ENCODE results near the gene PPP1R2C. TPM values are rescaled to one million over a fixed set of nuclear protein-coding genes. Genes with fewer than 3 reads are reported as not detected.
A peak's percentile ranks its signal among the peaks of the same experiment; 100 is the strongest.

The PPP1R2C gene
- total RNA-seq, 2 experiments from 2014 or later = not detected

DNA sequence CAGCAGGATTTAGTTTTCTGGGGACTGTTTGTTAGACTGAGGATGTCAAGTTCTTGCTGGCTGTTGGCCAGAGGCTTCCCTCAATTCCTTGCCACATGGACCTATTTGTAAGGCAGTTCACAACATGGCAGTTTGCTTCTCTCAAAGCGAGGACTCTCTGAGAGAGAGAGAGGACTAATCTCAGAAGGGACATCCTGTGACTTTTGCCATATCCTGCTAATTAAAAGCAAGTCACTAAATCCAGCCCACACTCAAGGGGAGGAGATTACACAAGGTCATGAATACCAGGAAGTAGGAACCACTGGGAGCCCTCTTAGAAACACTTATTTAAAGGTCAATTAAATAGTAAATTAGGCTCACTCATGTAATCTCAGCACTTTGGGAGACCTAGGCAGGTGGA lies 38.2 kb downstream of the PPP1R2C start:
- Histone ChIP-seq H3K4me1 (ENCODE audit: insufficient read depth, low read length, poor library complexity, severe bottlenecking) (peaks cover 12% of the 10 kb centered on the region), H3K4me3 (ENCODE audit: low read depth, low read length, poor library complexity, severe bottlenecking) (no peak overlapping the region), H3K36me3 (ENCODE audit: insufficient read depth, low read length) (no peaks in the 10 kb centered on the region), H3K4me2 (ENCODE audit: low read length) (peak overlapping the region; percentile 41), H3K79me2 (ENCODE audit: insufficient read depth, low read depth, low read length) (no peaks in the 10 kb centered on the region), H3K9me2 (ENCODE audit: insufficient read depth, low read length) (no peaks in the 10 kb centered on the region), H3K27ac (ENCODE audit: low read depth, low read length, poor library complexity, severe bottlenecking) (no peak overlapping the region), H4K20me1 (ENCODE audit: insufficient read depth, low read length) (no peaks in the 10 kb centered on the region), H2AFZ (ENCODE audit: low read length) (peak overlapping the region; percentile 95), H3K9me3 (ENCODE audit: low read length) (no peaks in the 10 kb centered on the region; the same call in 1 of the 2 replicates)
- no TSS peak for BruUV-seq (replicated peaks)
- intact Hi-C loops (cut with micrococcal nuclease; ENCODE audit: unreplicated experiment) = no loop called here
- peak; percentile 35 for DNase-seq (ENCODE audit: low spot score)
- no peak for TF ChIP-seq EZH2phosphoT487 (IDR thresholded peaks at IDR 0.05; ENCODE audit: borderline replicate concordance, low read depth, low read length)
- ChIA-PET CTCF (ENCODE audit: unreplicated experiment) (no interaction called here), POLR2A (interaction anchor here (1.0 to 1.4 kb wide), 2 partner anchors 9 to 33 kb away, joined by 4 to 5 read pairs; no protein-coding TSS in a partner anchor)

DNA sequence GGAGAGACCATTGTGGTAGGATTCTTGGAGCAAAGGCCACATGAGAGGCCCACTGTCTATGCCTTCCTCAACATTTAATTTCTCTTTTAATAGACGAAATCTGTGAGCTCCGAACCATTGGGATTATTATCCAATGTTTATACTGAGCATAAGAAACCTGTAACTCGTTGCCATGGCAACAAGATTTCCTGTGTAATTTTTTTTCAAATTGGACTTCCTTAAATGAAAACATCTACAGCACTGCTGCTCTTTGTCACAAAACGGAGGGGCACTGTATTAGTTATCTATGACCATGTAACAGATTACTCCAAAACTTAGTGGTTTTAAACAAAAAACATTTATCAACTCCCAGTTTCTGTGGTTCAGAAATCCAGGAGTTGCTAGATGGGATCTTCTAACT lies 38.7 kb downstream of the PPP1R2C start:
- Histone ChIP-seq H3K27ac (ENCODE audit: low read depth, low read length, poor library complexity, severe bottlenecking) (no peak overlapping the region), H3K4me2 (ENCODE audit: low read length) (peak overlapping the region; percentile 41), H3K4me3 (ENCODE audit: low read depth, low read length, poor library complexity, severe bottlenecking) (no peak overlapping the region), H2AFZ (ENCODE audit: low read length) (peak overlapping the region; percentile 95), H3K9me3 (ENCODE audit: low read length) (no peaks in the 10 kb centered on the region; the same call in 1 of the 2 replicates), H3K79me2 (ENCODE audit: insufficient read depth, low read depth, low read length) (no peaks in the 10 kb centered on the region), H4K20me1 (ENCODE audit: insufficient read depth, low read length) (no peaks in the 10 kb centered on the region), H3K9me2 (ENCODE audit: insufficient read depth, low read length) (no peaks in the 10 kb centered on the region), H3K36me3 (ENCODE audit: insufficient read depth, low read length) (no peaks in the 10 kb centered on the region), H3K4me1 (ENCODE audit: insufficient read depth, low read length, poor library complexity, severe bottlenecking) (peaks cover 12% of the 10 kb centered on the region)
- no peak for TF ChIP-seq EZH2phosphoT487 (IDR thresholded peaks at IDR 0.05; ENCODE audit: borderline replicate concordance, low read depth, low read length)
- TF ChIP-seq, protein P1, sequence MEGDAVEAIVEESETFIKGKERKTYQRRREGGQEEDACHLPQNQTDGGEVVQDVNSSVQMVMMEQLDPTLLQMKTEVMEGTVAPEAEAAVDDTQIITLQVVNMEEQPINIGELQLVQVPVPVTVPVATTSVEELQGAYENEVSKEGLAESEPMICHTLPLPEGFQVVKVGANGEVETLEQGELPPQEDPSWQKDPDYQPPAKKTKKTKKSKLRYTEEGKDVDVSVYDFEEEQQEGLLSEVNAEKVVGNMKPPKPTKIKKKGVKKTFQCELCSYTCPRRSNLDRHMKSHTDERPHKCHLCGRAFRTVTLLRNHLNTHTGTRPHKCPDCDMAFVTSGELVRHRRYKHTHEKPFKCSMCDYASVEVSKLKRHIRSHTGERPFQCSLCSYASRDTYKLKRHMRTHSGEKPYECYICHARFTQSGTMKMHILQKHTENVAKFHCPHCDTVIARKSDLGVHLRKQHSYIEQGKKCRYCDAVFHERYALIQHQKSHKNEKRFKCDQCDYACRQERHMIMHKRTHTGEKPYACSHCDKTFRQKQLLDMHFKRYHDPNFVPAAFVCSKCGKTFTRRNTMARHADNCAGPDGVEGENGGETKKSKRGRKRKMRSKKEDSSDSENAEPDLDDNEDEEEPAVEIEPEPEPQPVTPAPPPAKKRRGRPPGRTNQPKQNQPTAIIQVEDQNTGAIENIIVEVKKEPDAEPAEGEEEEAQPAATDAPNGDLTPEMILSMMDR (conservative IDR thresholded peaks at IDR 0.05; ENCODE audit: low read length) = no peak
- DNase-seq (ENCODE audit: low spot score) = peak; percentile 61
- intact Hi-C loops (cut with micrococcal nuclease; ENCODE audit: unreplicated experiment) = no loop called here
- POLR2A ChIA-PET = interaction anchor here (1.0 to 1.4 kb wide), 2 partner anchors 9 to 33 kb away, joined by 4 to 5 read pairs; no protein-coding TSS in a partner anchor
- BruUV-seq (replicated peaks) = no TSS peak
- CTCF ChIA-PET (ENCODE audit: unreplicated experiment) = no interaction called here

DNA sequence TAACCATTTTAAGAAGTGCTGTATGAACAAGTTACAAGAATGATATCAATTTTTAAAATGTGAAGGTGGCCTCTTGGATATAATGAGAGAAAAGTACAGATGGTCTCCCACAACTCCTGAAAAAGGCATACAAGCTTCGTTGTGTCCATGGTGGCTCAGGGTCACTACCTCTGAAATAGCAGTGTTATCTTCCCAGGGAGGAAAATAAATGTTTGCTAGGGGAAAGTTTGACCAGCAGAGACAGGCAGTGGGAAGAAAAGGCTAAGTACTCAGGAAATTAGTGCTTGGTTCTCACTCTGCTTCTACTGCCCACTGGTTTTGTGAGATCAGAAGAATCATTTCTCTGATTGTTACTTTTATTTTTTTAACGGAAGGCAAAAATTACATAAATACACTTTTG lies 39.4 kb downstream of the PPP1R2C start:
- Histone ChIP-seq H3K4me1 (ENCODE audit: insufficient read depth, low read length, poor library complexity, severe bottlenecking) (peaks cover 12% of the 10 kb centered on the region), H3K27ac (ENCODE audit: low read depth, low read length, poor library complexity, severe bottlenecking) (no peak overlapping the region), H3K79me2 (ENCODE audit: insufficient read depth, low read depth, low read length) (no peaks in the 10 kb centered on the region), H3K9me3 (ENCODE audit: low read length) (no peaks in the 10 kb centered on the region; the same call in 1 of the 2 replicates), H4K20me1 (ENCODE audit: insufficient read depth, low read length) (no peaks in the 10 kb centered on the region), H3K4me3 (ENCODE audit: low read depth, low read length, poor library complexity, severe bottlenecking) (no peak overlapping the region), H3K9me2 (ENCODE audit: insufficient read depth, low read length) (no peaks in the 10 kb centered on the region), H2AFZ (ENCODE audit: low read length) (no peak overlapping the region; the same call in 1 of the 2 replicates), H3K4me2 (ENCODE audit: low read length) (no peak overlapping the region), H3K36me3 (ENCODE audit: insufficient read depth, low read length) (no peaks in the 10 kb centered on the region)
- no TSS peak for BruUV-seq (replicated peaks)
- no peak for DNase-seq (ENCODE audit: low spot score)
- ChIA-PET CTCF (ENCODE audit: unreplicated experiment) (no interaction called here), POLR2A (interaction anchor here (1.0 to 1.4 kb wide), 2 partner anchors 10 to 34 kb away, joined by 4 to 5 read pairs; no protein-coding TSS in a partner anchor)
- TF ChIP-seq, protein P1 (conservative IDR thresholded peaks at IDR 0.05; ENCODE audit: low read length) = no peak
- no peak for TF ChIP-seq EZH2phosphoT487 (IDR thresholded peaks at IDR 0.05; ENCODE audit: borderline replicate concordance, low read depth, low read length)
- intact Hi-C loops (cut with micrococcal nuclease; ENCODE audit: unreplicated experiment) = no loop called here

Data from OCI-LY7 (cell line).